K562 (cell line): ENCODE data around the gene CRYBG2. TPM values are rescaled to one million over a fixed set of nuclear protein-coding genes. Genes with fewer than 3 reads are reported as not detected.

Experiments
- ARNT ChIP-seq, 2 experiments: fragments of 450-650 bp; IDR thresholded peaks; 2 replicates each; pipeline ENCODE4 v1.6.1; 2016; ENCODE audit warnings: mild to moderate bottlenecking in 1 of 2
- ATF7 ChIP-seq: fragments of 450-650 bp; IDR thresholded peaks from 2 replicates; pipeline ENCODE4 v1.7.1; 2014; ENCODE audit warnings: mild to moderate bottlenecking, moderate library complexity
- CBFA2T2 ChIP-seq: fragments of 450-650 bp; conservative IDR thresholded peaks from 2 replicates; pipeline ENCODE4 v1.6.1; 2017; ENCODE audit warnings: mild to moderate bottlenecking
- DMBX1 ChIP-seq: fragments of 250-450 bp; sonication (Bioruptor Pico); IDR thresholded peaks from 2 replicates; pipeline ENCODE4 v1.8.0; 2022; ENCODE audit warnings: inconsistent platforms, mild to moderate bottlenecking, moderate library complexity, borderline replicate concordance
- HNRNPLL ChIP-seq: fragments of 200-400 bp; formaldehyde crosslinking; IDR thresholded peaks from 2 replicates; pipeline ENCODE4 v1.6.1; 2017; ENCODE audit warnings: low read length, low read depth, mild to moderate bottlenecking; ENCODE audit not compliant: poor library complexity, severe bottlenecking
- KDM4B ChIP-seq, 2 experiments: fragments of 450-650 bp in 1 of 2; sonication (generic) in 1 of 2; IDR thresholded peaks; 2 replicates each; pipeline ENCODE4 v1.6.1; 2016 to 2017; ENCODE audit warnings: borderline replicate concordance in 2 of 2, antibody characterized with exemption in 1 of 2, low read depth in 1 of 2, mild to moderate bottlenecking in 1 of 2
- MBD2 ChIP-seq: sonication (generic); IDR thresholded peaks from 2 replicates; pipeline ENCODE4 v1.6.1; 2016; ENCODE audit warnings: low read depth, borderline replicate concordance
- NCOA6 ChIP-seq: fragments of 450-650 bp; IDR thresholded peaks from 2 replicates; pipeline ENCODE4 v1.6.1; 2017; ENCODE audit warnings: mild to moderate bottlenecking
- RNF2 ChIP-seq: sonication (generic); IDR thresholded peaks from 2 replicates; pipeline ENCODE4 v1.6.1; 2016
- SMARCA4 ChIP-seq: fragments of 450-650 bp; IDR thresholded peaks from 2 replicates; pipeline ENCODE4 v1.6.1; 2016
- ZNF140 ChIP-seq: fragments of 250-450 bp; sonication (Bioruptor Pico); IDR thresholded peaks from 2 replicates; pipeline ENCODE4 v1.8.0; 2021; ENCODE audit warnings: moderate library complexity, mild to moderate bottlenecking, inconsistent platforms
- ZNF707 ChIP-seq: fragments of 250-450 bp; sonication (Bioruptor Pico); conservative IDR thresholded peaks from 2 replicates; pipeline ENCODE4 v1.8.0; 2022; ENCODE audit warnings: inconsistent platforms, mild to moderate bottlenecking, moderate library complexity
- polyA plus RNA-seq, 8 experiments: library from polyadenylated mRNA; depleted of rRNA in 4 of 8; stranded (reverse) in 5 of 8; unstranded in 3 of 8; fragments of >200 nt; fragmentation: Nextera tagmentation in 2 of 8; fragmentation: Illumina TruSeq in 1 of 8; extraction: Ambion mirVana in 2 of 8; extraction: Trizol in 1 of 8; gene quantifications; 2 replicates each; pipeline versions ENCODE4 v1.2.1 to v1.2.3, GENCODE V29; 2011 to 2014; ENCODE audit warnings: inconsistent platforms in 1 of 8, missing spikeins in 1 of 8
- total RNA-seq, 7 experiments: library from RNA; depleted of rRNA in 6 of 7; stranded (reverse); fragments of >200 nt in 6 of 7; fragmentation: Illumina TruSeq in 2 of 7; extraction: Trizol in 2 of 7; gene quantifications; 2 replicates each; pipeline versions ENCODE4 v1.2.1 to v1.2.3, GENCODE V29; 2011 to 2021; ENCODE audit warnings: low replicate concordance in 1 of 7
- TF ChIP-seq, protein P1 (sequence below): fragments of 250-450 bp; sonication (Bioruptor Pico); IDR thresholded peaks from 2 replicates; pipeline ENCODE4 v1.8.0; 2021; ENCODE audit warnings: borderline replicate concordance, mild to moderate bottlenecking, moderate library complexity; ENCODE audit not compliant: poor library complexity, severe bottlenecking
- TF ChIP-seq, protein P2 (sequence below): sonication (generic); formaldehyde crosslinking; IDR thresholded peaks from 2 replicates; pipeline ENCODE4 v1.8.0; 2023; ENCODE audit warnings: mild to moderate bottlenecking, missing genetic modification reagents
- TF ChIP-seq, protein P3 (sequence below): fragments of 250-450 bp; sonication (Bioruptor Pico); IDR thresholded peaks from 2 replicates; pipeline ENCODE4 v1.8.0; 2022; ENCODE audit warnings: inconsistent platforms
- TF ChIP-seq, protein P4 (sequence below): fragments of 200-800 bp; sonication (Bioruptor generic); IDR thresholded peaks from 2 replicates; pipeline ENCODE4 v1.6.1; 2017; ENCODE audit warnings: missing genetic modification characterization, missing compliant biosample characterization
- TF ChIP-seq, protein P5 (sequence below): fragments of 450-650 bp; IDR thresholded peaks from 2 replicates; pipeline ENCODE4 v1.6.1; 2016; ENCODE audit warnings: mild to moderate bottlenecking
- TF ChIP-seq, protein P6 (sequence below): fragments of 450-650 bp; IDR thresholded peaks from 2 replicates; pipeline ENCODE4 v1.6.1; 2016; ENCODE audit warnings: missing biosample characterization, missing genetic modification characterization

Gene CRYBG2
- total and polyA plus RNA-seq, 9 of the 15 experiments (the other 6 are each of a cell fraction or from before 2014, with no cell fraction given) = 0.39 to 8.5 (median 3.7) TPM

DNA sequence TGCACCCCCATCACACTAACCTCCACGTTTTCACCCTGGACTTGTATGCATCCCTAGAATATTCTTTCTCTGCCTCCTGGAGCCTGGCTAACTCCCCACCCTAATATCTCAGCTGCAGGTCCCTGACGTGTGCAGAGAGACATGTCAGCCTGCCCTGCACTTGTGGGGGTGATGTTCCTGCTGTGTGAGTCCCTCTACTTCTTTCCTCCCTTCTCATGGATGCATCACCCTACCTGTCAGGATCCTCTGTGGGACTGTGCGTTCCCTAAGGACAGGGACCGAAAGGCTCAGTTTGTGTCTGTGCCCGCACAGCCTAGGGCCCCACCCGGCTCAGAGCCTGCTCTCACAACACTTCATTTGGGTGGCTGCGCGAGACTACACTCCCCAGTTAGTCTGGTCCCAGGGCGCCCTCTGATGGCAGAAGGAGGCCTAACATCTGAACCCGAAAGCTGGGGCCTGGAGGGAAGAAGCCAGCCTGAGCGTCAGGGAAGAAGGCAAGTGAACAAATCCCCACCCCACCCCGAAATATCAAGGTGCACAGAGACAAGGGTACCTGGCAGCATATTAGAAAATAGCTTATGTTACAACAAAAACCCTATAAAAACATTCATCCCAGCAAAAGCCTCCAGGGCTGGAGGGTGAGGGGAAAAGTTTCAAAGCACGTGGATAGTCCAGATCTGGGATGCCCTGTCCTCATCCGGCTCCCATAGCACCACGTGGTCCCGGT lies 32.5 kb downstream of the CRYBG2 start (continued):
- TF ChIP-seq KDM4B (IDR thresholded peaks at IDR 0.05; ENCODE audit: borderline replicate concordance in 2 of 2, low read depth in 1 of 2) = no peak
- no peak for TF ChIP-seq CBFA2T2
- TF ChIP-seq NCOA6 = no peak
- TF ChIP-seq, protein P1, sequence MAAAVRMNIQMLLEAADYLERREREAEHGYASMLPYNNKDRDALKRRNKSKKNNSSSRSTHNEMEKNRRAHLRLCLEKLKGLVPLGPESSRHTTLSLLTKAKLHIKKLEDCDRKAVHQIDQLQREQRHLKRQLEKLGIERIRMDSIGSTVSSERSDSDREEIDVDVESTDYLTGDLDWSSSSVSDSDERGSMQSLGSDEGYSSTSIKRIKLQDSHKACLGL (CRISPR knock-in tag) = no peak
- no peak for TF ChIP-seq ZNF140 (CRISPR knock-in tag)
- TF ChIP-seq, protein P2, sequence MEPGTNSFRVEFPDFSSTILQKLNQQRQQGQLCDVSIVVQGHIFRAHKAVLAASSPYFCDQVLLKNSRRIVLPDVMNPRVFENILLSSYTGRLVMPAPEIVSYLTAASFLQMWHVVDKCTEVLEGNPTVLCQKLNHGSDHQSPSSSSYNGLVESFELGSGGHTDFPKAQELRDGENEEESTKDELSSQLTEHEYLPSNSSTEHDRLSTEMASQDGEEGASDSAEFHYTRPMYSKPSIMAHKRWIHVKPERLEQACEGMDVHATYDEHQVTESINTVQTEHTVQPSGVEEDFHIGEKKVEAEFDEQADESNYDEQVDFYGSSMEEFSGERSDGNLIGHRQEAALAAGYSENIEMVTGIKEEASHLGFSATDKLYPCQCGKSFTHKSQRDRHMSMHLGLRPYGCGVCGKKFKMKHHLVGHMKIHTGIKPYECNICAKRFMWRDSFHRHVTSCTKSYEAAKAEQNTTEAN (CRISPR knock-in tag) = no peak
- TF ChIP-seq, protein P3, sequence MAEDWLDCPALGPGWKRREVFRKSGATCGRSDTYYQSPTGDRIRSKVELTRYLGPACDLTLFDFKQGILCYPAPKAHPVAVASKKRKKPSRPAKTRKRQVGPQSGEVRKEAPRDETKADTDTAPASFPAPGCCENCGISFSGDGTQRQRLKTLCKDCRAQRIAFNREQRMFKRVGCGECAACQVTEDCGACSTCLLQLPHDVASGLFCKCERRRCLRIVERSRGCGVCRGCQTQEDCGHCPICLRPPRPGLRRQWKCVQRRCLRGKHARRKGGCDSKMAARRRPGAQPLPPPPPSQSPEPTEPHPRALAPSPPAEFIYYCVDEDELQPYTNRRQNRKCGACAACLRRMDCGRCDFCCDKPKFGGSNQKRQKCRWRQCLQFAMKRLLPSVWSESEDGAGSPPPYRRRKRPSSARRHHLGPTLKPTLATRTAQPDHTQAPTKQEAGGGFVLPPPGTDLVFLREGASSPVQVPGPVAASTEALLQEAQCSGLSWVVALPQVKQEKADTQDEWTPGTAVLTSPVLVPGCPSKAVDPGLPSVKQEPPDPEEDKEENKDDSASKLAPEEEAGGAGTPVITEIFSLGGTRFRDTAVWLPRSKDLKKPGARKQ (CRISPR knock-in tag) = no peak
- 0 out of 2 replicates have a peak, but pooled peaks have one; percentile 23 for TF ChIP-seq DMBX1 (CRISPR knock-in tag)
- TF ChIP-seq, protein P4, sequence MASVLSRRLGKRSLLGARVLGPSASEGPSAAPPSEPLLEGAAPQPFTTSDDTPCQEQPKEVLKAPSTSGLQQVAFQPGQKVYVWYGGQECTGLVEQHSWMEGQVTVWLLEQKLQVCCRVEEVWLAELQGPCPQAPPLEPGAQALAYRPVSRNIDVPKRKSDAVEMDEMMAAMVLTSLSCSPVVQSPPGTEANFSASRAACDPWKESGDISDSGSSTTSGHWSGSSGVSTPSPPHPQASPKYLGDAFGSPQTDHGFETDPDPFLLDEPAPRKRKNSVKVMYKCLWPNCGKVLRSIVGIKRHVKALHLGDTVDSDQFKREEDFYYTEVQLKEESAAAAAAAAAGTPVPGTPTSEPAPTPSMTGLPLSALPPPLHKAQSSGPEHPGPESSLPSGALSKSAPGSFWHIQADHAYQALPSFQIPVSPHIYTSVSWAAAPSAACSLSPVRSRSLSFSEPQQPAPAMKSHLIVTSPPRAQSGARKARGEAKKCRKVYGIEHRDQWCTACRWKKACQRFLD = peak; percentile 28; the same call in 1 of the 2 replicates
- TF ChIP-seq, protein P5, sequence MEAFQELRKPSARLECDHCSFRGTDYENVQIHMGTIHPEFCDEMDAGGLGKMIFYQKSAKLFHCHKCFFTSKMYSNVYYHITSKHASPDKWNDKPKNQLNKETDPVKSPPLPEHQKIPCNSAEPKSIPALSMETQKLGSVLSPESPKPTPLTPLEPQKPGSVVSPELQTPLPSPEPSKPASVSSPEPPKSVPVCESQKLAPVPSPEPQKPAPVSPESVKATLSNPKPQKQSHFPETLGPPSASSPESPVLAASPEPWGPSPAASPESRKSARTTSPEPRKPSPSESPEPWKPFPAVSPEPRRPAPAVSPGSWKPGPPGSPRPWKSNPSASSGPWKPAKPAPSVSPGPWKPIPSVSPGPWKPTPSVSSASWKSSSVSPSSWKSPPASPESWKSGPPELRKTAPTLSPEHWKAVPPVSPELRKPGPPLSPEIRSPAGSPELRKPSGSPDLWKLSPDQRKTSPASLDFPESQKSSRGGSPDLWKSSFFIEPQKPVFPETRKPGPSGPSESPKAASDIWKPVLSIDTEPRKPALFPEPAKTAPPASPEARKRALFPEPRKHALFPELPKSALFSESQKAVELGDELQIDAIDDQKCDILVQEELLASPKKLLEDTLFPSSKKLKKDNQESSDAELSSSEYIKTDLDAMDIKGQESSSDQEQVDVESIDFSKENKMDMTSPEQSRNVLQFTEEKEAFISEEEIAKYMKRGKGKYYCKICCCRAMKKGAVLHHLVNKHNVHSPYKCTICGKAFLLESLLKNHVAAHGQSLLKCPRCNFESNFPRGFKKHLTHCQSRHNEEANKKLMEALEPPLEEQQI = no peak
- no peak for TF ChIP-seq SMARCA4
- TF ChIP-seq MBD2 = no peak
- TF ChIP-seq HNRNPLL = no peak
- TF ChIP-seq ARNT (IDR thresholded peaks at IDR 0.05) = peak in 1 of 2 experiments; percentile 20; a peak in 1 of 4 replicates
- TF ChIP-seq ATF7 = peak; percentile 46; the same call in 1 of the 2 replicates
- TF ChIP-seq RNF2 = no peak
- TF ChIP-seq ZNF707 (CRISPR knock-in tag) = no peak
- TF ChIP-seq, protein P6, sequence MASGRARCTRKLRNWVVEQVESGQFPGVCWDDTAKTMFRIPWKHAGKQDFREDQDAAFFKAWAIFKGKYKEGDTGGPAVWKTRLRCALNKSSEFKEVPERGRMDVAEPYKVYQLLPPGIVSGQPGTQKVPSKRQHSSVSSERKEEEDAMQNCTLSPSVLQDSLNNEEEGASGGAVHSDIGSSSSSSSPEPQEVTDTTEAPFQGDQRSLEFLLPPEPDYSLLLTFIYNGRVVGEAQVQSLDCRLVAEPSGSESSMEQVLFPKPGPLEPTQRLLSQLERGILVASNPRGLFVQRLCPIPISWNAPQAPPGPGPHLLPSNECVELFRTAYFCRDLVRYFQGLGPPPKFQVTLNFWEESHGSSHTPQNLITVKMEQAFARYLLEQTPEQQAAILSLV (tag) = no peak
